DOHH2 (cell line): ENCODE data around the gene SMIM33.

ENCODE experiments used
- CTCF ChIP-seq: fragments of 200-600 bp; sonication (generic); IDR thresholded peaks from one replicate; pipeline ENCODE4 v1.5.1; 2014; ENCODE audit warnings: antibody characterized with exemption, mild to moderate bottlenecking, low read depth, low read length; ENCODE audit not compliant: poor library complexity, severe bottlenecking
- EZH2phosphoT487 ChIP-seq: fragments of 200-600 bp; sonication (generic); IDR thresholded peaks from 2 replicates; pipeline ENCODE4 v1.6.1; 2017; ENCODE audit warnings: borderline replicate concordance, mild to moderate bottlenecking, antibody characterized with exemption, low read length, moderate library complexity, mixed read lengths

DNA sequence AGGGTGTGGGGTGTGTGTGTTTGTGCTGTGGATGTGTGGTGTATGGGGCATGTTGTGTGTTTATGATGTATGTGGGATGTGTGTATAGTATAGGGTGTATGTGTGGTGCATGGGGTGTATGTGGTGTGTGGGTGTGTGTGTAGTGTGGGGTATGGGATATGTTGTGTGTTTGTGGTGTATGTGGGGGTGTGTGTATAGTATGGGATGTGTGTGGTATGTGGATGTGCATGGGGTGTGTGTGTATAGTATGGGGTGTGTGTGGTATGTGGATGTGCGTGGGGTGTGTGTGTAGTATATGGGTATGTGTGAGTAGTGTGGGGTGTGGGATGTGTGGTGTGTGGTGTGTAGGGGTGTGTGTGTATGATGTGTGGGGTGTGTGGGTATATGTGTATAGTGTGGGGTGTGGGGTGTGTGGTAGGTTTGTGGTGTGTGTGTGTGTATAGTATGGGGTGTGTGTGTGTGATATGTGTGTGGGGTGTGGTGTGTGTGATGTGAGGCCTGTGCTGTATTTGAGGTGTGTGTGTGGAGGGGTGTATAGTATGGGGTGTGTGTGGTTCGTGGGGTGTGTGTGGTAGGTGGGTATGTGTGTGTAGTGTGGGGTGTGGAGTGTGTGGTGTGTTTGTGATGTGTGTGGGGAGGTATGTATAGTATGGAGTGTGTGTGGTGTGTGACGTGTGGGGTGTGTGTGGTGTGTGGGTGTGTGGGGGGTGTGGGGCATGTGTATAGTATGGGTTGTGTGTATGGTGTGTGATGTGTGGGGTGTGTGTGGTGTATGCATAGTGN, 18.7 kb upstream of the SMIM33 start:
- TF ChIP-seq CTCF = no peak
- TF ChIP-seq EZH2phosphoT487 = no peak
